HL-60 (cell line): ENCODE measurements around the gene ZNF423.

Experiments
- CTCF ChIP-seq: IDR thresholded peaks from one replicate; pipeline ENCODE4 v1.5.1; 2011; ENCODE audit warnings: low read length, control low read depth, inconsistent platforms; ENCODE audit not compliant: insufficient read depth
- GABPA ChIP-seq: IDR thresholded peaks from 2 replicates; pipeline ENCODE4 v1.6.1; 2012; ENCODE audit warnings: low read depth
- POLR2AphosphoS5 ChIP-seq: IDR thresholded peaks from 2 replicates; pipeline ENCODE4 v1.6.1; 2012; ENCODE audit warnings: low read depth
- REST ChIP-seq: IDR thresholded peaks from 2 replicates; pipeline ENCODE4 v1.6.1; 2012; ENCODE audit warnings: low read depth; ENCODE audit not compliant: insufficient replicate concordance

GRCh38 chr16:49628148-49628547, 227.8 kb downstream of the ZNF423 start:
- TF ChIP-seq POLR2AphosphoS5 (no peak), CTCF (no peak), REST (no peak), GABPA (no peak)
